Measurements from ENCODE around the gene ARID3B.
"Not testable (repeated sequence)": the region's sequence is repeated elsewhere in the genome, so short reads cannot be mapped to it uniquely, and the experiment has no call there.

ARID3B gene

DNA sequence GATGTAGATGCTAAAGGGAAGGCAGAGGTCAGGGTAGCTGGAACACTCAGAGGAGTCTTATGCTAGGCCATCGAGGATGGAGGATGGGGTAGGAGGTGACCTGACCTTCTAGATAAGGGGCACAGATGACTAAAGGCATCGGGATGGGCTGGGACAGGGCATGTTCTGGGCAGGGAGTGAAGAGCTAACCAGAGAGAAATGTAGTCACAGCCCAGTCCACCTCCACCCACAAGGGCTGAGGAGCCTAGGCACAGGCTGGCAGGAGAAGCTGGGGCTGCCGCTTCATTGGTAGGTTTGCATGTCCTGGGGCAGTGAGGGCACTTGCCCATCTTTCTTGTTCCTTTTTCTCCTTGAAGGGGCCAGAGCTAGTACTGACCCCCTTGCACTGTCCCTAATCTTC is 87.2 kb downstream of the ARID3B start:
- TF ChIP-seq, protein P1, sequence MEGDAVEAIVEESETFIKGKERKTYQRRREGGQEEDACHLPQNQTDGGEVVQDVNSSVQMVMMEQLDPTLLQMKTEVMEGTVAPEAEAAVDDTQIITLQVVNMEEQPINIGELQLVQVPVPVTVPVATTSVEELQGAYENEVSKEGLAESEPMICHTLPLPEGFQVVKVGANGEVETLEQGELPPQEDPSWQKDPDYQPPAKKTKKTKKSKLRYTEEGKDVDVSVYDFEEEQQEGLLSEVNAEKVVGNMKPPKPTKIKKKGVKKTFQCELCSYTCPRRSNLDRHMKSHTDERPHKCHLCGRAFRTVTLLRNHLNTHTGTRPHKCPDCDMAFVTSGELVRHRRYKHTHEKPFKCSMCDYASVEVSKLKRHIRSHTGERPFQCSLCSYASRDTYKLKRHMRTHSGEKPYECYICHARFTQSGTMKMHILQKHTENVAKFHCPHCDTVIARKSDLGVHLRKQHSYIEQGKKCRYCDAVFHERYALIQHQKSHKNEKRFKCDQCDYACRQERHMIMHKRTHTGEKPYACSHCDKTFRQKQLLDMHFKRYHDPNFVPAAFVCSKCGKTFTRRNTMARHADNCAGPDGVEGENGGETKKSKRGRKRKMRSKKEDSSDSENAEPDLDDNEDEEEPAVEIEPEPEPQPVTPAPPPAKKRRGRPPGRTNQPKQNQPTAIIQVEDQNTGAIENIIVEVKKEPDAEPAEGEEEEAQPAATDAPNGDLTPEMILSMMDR (conservative IDR thresholded peaks at IDR 0.05; ENCODE audit: control insufficient read depth, insufficient read depth, low read depth, low read length): no peak
- H3K4me3 ChIP-seq (ENCODE audit: control insufficient read depth, low read depth, low read length): no peak overlapping the region
- no peak for DNase-seq (ENCODE audit: low read depth)

DNA sequence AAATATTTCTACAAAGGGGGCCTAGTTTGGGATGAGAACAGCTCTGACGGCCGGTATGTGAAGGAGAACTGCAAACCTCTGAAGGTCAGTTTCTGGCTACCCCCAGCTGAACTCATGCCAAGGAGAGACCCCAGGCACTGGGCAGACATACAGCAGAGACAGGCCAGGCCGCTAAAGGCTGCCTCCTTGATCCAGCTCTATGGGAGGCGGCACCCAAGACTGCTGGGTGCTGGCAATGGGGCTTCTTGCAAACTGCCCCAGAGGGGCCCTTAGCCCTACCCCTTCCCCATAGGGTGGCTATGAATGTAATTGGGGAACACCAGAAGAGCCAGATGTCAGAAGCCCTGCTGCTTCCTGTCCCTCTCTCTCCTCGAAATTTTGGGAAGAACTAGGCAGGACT is 87.9 kb downstream of the ARID3B start:
- TF ChIP-seq, protein P1 (conservative IDR thresholded peaks at IDR 0.05; ENCODE audit: control insufficient read depth, insufficient read depth, low read depth, low read length): no peak
- H3K4me3 ChIP-seq (ENCODE audit: control insufficient read depth, low read depth, low read length): no peak overlapping the region
- DNase-seq (ENCODE audit: low read depth): no peak

DNA sequence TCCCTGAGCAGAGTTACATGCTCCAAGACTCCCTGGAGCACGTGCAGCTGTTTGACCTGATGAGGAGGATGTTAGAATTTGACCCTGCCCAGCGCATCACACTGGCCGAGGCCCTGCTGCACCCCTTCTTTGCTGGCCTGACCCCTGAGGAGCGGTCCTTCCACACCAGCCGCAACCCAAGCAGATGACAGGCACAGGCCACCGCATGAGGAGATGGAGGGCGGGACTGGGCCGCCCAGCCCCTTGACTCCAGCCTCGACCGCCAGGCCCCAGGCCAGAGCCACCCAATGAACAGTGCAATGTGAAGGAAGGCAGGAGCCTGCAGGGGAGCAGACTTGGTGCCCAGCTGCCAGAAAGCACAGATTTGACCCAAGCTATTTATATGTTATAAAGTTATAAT is 88.7 kb downstream of the ARID3B start:
- DNase-seq (ENCODE audit: low read depth); H3K4me3 ChIP-seq (ENCODE audit: control insufficient read depth, low read depth, low read length): not testable (repeated sequence)

DNA sequence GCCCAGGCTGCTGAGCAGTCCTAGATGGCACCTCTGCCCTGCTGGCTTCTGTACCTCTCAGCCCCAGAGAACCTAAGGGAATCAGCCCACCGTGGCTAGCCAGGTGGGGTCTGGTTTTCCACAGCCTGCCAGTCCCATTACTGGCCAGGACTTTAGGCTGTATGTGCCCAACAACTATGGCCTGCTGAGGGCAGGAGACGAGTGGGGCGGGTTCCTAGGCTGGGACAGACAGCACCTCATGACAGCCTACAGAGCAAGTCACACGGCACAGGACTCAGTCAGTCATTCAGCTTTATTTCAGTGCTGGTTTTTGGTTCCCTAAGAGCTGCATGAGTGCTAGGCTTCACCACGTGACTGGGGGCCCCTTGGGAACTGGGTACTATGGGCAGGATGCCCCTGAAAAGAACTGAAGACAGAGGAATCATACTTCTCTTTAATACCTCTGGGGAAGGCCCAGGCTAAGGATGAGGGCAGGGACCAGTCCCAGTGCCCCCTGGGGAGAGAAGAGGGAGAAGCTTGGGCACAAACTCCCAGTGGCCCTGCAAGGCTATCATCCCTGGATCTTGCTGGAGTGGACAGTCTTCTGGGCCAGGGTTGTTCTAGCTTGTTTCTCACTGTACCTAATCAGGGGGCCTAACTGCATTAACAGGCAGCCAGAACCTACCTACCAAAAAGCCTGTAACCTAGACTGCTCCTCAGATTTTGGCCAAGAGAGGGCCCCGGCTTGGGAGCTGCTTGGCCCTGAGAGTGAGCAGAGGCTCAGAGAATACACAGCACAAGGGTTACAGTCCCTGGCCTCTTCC is 89.5 kb downstream of the ARID3B start:
- TF ChIP-seq, protein P1 (conservative IDR thresholded peaks at IDR 0.05; ENCODE audit: control insufficient read depth, insufficient read depth, low read depth, low read length): peak; percentile 12
- no peak for DNase-seq (ENCODE audit: low read depth)
- no peak overlapping the region for H3K4me3 ChIP-seq (ENCODE audit: control insufficient read depth, low read depth, low read length)

DNA sequence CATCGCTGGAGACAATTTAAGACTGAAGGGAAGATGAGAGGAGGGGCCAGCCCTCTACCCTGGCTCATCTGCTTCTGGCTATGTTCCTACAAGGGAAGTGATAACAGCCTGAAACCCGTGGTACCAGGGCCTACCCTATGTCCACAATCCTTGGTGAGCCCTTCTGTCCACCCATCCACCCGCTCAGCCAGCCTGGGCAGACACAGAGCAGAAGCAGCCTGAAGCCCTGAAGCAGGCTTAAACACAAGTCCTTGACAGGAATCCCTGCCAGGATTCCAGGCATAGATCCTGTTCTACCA is 90.0 kb downstream of the ARID3B start:
- H3K4me3 ChIP-seq (ENCODE audit: control insufficient read depth, low read depth, low read length): no peak overlapping the region
- DNase-seq (ENCODE audit: low read depth): no peak
- TF ChIP-seq, protein P1 (conservative IDR thresholded peaks at IDR 0.05; ENCODE audit: control insufficient read depth, insufficient read depth, low read depth, low read length): no peak

DNA sequence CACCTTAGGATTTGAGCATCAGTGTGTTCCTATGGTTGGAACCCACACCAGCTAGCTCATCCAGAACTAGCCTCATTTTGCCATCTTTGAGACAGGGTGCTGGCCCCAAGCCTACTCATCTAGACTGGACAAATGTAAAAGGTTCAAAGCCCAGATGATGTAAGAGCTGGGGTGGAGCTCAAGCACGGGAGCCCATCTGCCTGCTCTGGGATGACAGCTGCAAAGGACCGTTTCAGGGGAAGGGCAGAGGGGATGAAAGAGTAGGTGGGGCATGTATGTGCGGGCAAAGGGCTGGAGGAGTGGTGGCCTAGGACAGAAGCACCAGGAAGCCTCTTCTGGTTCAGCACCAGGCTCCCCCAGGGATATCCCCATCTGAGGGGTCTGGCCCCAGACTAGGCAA is 90.4 kb downstream of the ARID3B start:
- TF ChIP-seq, protein P1 (conservative IDR thresholded peaks at IDR 0.05; ENCODE audit: control insufficient read depth, insufficient read depth, low read depth, low read length): no peak
- H3K4me3 ChIP-seq (ENCODE audit: control insufficient read depth, low read depth, low read length): no peak overlapping the region
- no peak for DNase-seq (ENCODE audit: low read depth)

DNA sequence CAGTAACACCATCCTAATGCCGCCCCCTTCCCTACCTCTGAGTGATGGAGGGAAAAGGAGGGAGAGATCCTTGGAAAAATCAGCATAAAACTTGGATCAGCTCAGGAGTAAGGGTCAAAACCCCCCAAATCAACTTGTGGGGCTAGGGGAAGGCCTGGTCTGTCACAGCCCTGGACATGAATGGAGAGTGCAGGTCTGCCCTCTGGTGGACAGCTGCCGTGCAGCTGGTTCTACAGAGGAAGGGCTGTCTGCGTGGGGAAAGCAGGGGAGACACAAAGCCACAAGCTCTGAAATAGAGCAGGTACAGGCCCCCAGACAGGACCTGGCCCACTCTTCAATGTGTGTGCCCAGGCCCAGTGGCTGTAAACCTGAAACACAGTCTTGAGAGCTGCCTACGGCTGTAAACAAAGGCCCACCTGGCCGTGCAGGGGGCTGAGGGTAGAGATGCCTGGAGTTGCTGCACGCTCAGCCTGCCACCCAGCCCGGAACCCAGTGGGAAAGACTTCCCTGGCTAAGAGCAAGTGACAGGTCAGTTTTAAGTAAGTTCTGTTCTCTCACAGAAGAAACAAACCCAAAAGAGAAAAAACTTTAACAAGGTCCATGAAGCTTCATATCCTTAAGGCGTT is 91.0 kb downstream of the ARID3B start:
- peak; percentile 55 for DNase-seq (ENCODE audit: low read depth)
- H3K4me3 ChIP-seq (ENCODE audit: control insufficient read depth, low read depth, low read length): no peak overlapping the region
- TF ChIP-seq, protein P1 (conservative IDR thresholded peaks at IDR 0.05; ENCODE audit: control insufficient read depth, insufficient read depth, low read depth, low read length): peak; percentile 88
